ENCODE data around the gene DGKB.

- TF ChIP-seq, protein P1, sequence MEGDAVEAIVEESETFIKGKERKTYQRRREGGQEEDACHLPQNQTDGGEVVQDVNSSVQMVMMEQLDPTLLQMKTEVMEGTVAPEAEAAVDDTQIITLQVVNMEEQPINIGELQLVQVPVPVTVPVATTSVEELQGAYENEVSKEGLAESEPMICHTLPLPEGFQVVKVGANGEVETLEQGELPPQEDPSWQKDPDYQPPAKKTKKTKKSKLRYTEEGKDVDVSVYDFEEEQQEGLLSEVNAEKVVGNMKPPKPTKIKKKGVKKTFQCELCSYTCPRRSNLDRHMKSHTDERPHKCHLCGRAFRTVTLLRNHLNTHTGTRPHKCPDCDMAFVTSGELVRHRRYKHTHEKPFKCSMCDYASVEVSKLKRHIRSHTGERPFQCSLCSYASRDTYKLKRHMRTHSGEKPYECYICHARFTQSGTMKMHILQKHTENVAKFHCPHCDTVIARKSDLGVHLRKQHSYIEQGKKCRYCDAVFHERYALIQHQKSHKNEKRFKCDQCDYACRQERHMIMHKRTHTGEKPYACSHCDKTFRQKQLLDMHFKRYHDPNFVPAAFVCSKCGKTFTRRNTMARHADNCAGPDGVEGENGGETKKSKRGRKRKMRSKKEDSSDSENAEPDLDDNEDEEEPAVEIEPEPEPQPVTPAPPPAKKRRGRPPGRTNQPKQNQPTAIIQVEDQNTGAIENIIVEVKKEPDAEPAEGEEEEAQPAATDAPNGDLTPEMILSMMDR (IDR thresholded peaks at IDR 0.05): no peak
- no peak for TF ChIP-seq POLR2A (IDR thresholded peaks at IDR 0.05)
Observed at GRCh38 chr7:14206121-14206520, 696.4 kb downstream of the DGKB start.
